Dermis blood vessel endothelial cell (primary cell): ENCODE data around the gene ZFP36L1. TPM values are rescaled to one million over a fixed set of nuclear protein-coding genes. Genes with fewer than 3 reads are reported as not detected.

ENCODE experiments used
- DNase-seq: peaks from one replicate; pipeline ENCODE4 v3.0.0; 2010
- total RNA-seq: library from RNA; depleted of rRNA; stranded (reverse); fragments of >200 nt; gene quantifications from 2 replicates; pipeline ENCODE4 v1.2.3, GENCODE V29; 2014

The ZFP36L1 gene
- total RNA-seq, 1 donor from 2014 or later: 72.2 TPM

GRCh38 chr14:68761391-68761790, 31.5 kb downstream of the ZFP36L1 start:
- no peak for DNase-seq

- peak; percentile 26 for DNase-seq
Measured at GRCh38 chr14:68760761-68761160, 32.1 kb downstream of the ZFP36L1 start.

GRCh38 chr14:68759937-68760336, 32.9 kb downstream of the ZFP36L1 start:
- DNase-seq: no peak

GRCh38 chr14:68759017-68759560, 33.8 kb downstream of the ZFP36L1 start:
- DNase-seq: no peak

GRCh38 chr14:68758301-68758700, 34.6 kb downstream of the ZFP36L1 start:
- DNase-seq: no peak

GRCh38 chr14:68757618-68758081, 35.2 kb downstream of the ZFP36L1 start:
- peak; percentile 29 for DNase-seq

GRCh38 chr14:68756734-68757133, 36.1 kb downstream of the ZFP36L1 start:
- DNase-seq: no peak

GRCh38 chr14:68756000-68756481, 36.8 kb downstream of the ZFP36L1 start:
- no peak for DNase-seq

- no peak for DNase-seq
Measured at GRCh38 chr14:68755016-68755353, 37.9 kb downstream of the ZFP36L1 start.

GRCh38 chr14:68753690-68754089, 39.2 kb downstream of the ZFP36L1 start:
- no peak for DNase-seq

- DNase-seq: no peak
Measured at GRCh38 chr14:68752271-68753006, 40.4 kb downstream of the ZFP36L1 start.

- no peak for DNase-seq
Measured at GRCh38 chr14:68749487-68750475, 43.1 kb downstream of the ZFP36L1 start.

GRCh38 chr14:68748691-68749090, 44.2 kb downstream of the ZFP36L1 start:
- no peak for DNase-seq

- no peak for DNase-seq
Measured at GRCh38 chr14:68748260-68748659, 44.6 kb downstream of the ZFP36L1 start.

- no peak for DNase-seq
Measured at GRCh38 chr14:68747393-68747792, 45.5 kb downstream of the ZFP36L1 start.

GRCh38 chr14:68744613-68745012, 48.3 kb downstream of the ZFP36L1 start:
- DNase-seq: no peak

GRCh38 chr14:68741839-68742470, 50.9 kb downstream of the ZFP36L1 start:
- DNase-seq: no peak

- DNase-seq: no peak
Measured at GRCh38 chr14:68741477-68741791, 51.4 kb downstream of the ZFP36L1 start.

GRCh38 chr14:68740788-68741476, 51.9 kb downstream of the ZFP36L1 start:
- no peak for DNase-seq

GRCh38 chr14:68739701-68740100, 53.2 kb downstream of the ZFP36L1 start:
- no peak for DNase-seq

GRCh38 chr14:68738559-68738958, 54.3 kb downstream of the ZFP36L1 start:
- no peak for DNase-seq
